Measurements from ENCODE around the gene ZEB1. TPM values are rescaled to one million over a fixed set of nuclear protein-coding genes. Genes with fewer than 3 reads are reported as not detected.

ZEB1 gene
- total and polyA plus RNA-seq, 10 of the 15 experiments (the other 5 are each of a cell fraction or from before 2014, with no cell fraction given): 10.4 to 35.6 (median 24.5) TPM

- TF ChIP-seq, protein P1, sequence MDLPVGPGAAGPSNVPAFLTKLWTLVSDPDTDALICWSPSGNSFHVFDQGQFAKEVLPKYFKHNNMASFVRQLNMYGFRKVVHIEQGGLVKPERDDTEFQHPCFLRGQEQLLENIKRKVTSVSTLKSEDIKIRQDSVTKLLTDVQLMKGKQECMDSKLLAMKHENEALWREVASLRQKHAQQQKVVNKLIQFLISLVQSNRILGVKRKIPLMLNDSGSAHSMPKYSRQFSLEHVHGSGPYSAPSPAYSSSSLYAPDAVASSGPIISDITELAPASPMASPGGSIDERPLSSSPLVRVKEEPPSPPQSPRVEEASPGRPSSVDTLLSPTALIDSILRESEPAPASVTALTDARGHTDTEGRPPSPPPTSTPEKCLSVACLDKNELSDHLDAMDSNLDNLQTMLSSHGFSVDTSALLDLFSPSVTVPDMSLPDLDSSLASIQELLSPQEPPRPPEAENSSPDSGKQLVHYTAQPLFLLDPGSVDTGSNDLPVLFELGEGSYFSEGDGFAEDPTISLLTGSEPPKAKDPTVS (IDR thresholded peaks at IDR 0.05; ENCODE audit: low read depth, low read length): no peak
- peak; percentile 91 for TF ChIP-seq YY1 (IDR thresholded peaks at IDR 0.05; ENCODE audit: low read depth, low read length)
- TF ChIP-seq SMARCA5 (IDR thresholded peaks at IDR 0.05): no peak
- TF ChIP-seq MEF2A (IDR thresholded peaks at IDR 0.05; ENCODE audit: insufficient read depth, low read depth, low read length): no peak
- peak; percentile 30; the same call in 1 of the 2 replicates for TF ChIP-seq CBX5 (IDR thresholded peaks at IDR 0.05; ENCODE audit: low read depth)
- no peak; the same call in 1 of the 2 replicates for TF ChIP-seq GATAD2B (conservative IDR thresholded peaks at IDR 0.05; ENCODE audit: low read depth)
- TF ChIP-seq TBL1XR1 (IDR thresholded peaks at IDR 0.05; ENCODE audit: low read depth, low read length): 0 out of 2 replicates have a peak, but pooled peaks have one; percentile 13
- TF ChIP-seq, protein P2, sequence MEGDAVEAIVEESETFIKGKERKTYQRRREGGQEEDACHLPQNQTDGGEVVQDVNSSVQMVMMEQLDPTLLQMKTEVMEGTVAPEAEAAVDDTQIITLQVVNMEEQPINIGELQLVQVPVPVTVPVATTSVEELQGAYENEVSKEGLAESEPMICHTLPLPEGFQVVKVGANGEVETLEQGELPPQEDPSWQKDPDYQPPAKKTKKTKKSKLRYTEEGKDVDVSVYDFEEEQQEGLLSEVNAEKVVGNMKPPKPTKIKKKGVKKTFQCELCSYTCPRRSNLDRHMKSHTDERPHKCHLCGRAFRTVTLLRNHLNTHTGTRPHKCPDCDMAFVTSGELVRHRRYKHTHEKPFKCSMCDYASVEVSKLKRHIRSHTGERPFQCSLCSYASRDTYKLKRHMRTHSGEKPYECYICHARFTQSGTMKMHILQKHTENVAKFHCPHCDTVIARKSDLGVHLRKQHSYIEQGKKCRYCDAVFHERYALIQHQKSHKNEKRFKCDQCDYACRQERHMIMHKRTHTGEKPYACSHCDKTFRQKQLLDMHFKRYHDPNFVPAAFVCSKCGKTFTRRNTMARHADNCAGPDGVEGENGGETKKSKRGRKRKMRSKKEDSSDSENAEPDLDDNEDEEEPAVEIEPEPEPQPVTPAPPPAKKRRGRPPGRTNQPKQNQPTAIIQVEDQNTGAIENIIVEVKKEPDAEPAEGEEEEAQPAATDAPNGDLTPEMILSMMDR (IDR thresholded peaks at IDR 0.05 in 2 of 3, conservative IDR thresholded peaks at IDR 0.05 in 1 of 3; ENCODE audit: control insufficient read depth in 2 of 3, extremely low read depth in 1 of 3, insufficient read depth in 1 of 3, low read depth in 3 of 3, low read length in 3 of 3): peak; percentile 29 to 53 (median 31); a peak in 4 of 6 replicates
- no peak for TF ChIP-seq ATF2 (IDR thresholded peaks at IDR 0.05; ENCODE audit: low read length)
- TF ChIP-seq RELA (IDR thresholded peaks at IDR 0.05; ENCODE audit: borderline replicate concordance, partially characterized antibody): no peak
- TF ChIP-seq LARP7 (IDR thresholded peaks at IDR 0.05): 0 out of 2 replicates have a peak, but pooled peaks have one; percentile 7
- no peak for TF ChIP-seq NFXL1 (IDR thresholded peaks at IDR 0.05; ENCODE audit: borderline replicate concordance)
- peak; percentile 74 for TF ChIP-seq RUNX3 (IDR thresholded peaks at IDR 0.05; ENCODE audit: low read length)
- TF ChIP-seq HDAC6 (IDR thresholded peaks at IDR 0.05; ENCODE audit: unreplicated experiment): no peak
- TF ChIP-seq RCOR1 (conservative IDR thresholded peaks at IDR 0.05; ENCODE audit: low read depth, low read length): peak; percentile 95; the same call in 1 of the 2 replicates
- no peak for TF ChIP-seq MYC (IDR thresholded peaks at IDR 0.05; ENCODE audit: insufficient read depth, insufficient read length, insufficient replicate concordance, low read length, severe bottlenecking)
- TF ChIP-seq, protein P3, sequence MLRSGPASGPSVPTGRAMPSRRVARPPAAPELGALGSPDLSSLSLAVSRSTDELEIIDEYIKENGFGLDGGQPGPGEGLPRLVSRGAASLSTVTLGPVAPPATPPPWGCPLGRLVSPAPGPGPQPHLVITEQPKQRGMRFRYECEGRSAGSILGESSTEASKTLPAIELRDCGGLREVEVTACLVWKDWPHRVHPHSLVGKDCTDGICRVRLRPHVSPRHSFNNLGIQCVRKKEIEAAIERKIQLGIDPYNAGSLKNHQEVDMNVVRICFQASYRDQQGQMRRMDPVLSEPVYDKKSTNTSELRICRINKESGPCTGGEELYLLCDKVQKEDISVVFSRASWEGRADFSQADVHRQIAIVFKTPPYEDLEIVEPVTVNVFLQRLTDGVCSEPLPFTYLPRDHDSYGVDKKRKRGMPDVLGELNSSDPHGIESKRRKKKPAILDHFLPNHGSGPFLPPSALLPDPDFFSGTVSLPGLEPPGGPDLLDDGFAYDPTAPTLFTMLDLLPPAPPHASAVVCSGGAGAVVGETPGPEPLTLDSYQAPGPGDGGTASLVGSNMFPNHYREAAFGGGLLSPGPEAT (IDR thresholded peaks at IDR 0.05; ENCODE audit: low read depth): no peak
- TF ChIP-seq CREB1 (IDR thresholded peaks at IDR 0.05; ENCODE audit: low read depth): no peak; the same call in 1 of the 2 replicates
- no peak for TF ChIP-seq ZNF24 (IDR thresholded peaks at IDR 0.05)
- no peak for TF ChIP-seq BRCA1 (IDR thresholded peaks at IDR 0.05; ENCODE audit: low read depth, low read length)
Measured at GRCh38 chr10:31318854-31319601, at the start of gene ZEB1 (continued).
